K562 (cell line): ENCODE results near the gene MINPP1. TPM values are rescaled to one million over a fixed set of nuclear protein-coding genes. Genes with fewer than 3 reads are reported as not detected.

Experiments
- ATAC-seq: fragments of 200-7000 bp; cut with Tn5 transposase; 3 replicates; pipeline ENCODE4 v1.9.1; 2020; ENCODE audit warnings: moderate library complexity
- BruUV-seq: library from RNA; stranded (reverse); fragments of 400-500 nt; replicated peaks from 2 replicates; lab custom pipeline; 2021; lab: Mats Ljungman, UMichigan
- CTCF ChIA-PET: fragments of 300-600 bp; formaldehyde crosslinking; extraction: SDS; loops from one replicate; lab custom pipeline; 2021; ENCODE audit warnings: low intra/inter-chr PET ratio; lab: Yijun Ruan, JAX
- POLR2A ChIA-PET: fragments of 300-600, 350-650 bp; sonication (Branson Sonifier 250); formaldehyde crosslinking; extraction: SDS; loops from one replicate; lab custom pipeline; 2021; ENCODE audit warnings: antibody characterized with exemption, inconsistent platforms; lab: Yijun Ruan, JAX
- DNase-seq, 4 experiments: peaks; one replicate each; pipeline versions ENCODE4 v3.0.0 to v3.0.0-alpha.2; 2011 to 2018; ENCODE audit warnings: low spot score in 3 of 4, mixed read lengths in 3 of 4; ENCODE audit errors: extremely low read depth in 1 of 4
- FAIRE-seq: peaks from 2 replicates; lab custom pipeline; 2011; peaks lifted over from hg19 to GRCh38; lab: Jason Lieb, UNC
- H2AFZ ChIP-seq: 2 replicates; pipeline ENCODE4 v1.6.0; 2011; ENCODE audit warnings: low read depth, low read length, control low read depth, inconsistent platforms
- H3K27ac ChIP-seq: fragments of 200-600 bp; 3 replicates; pipeline ENCODE4 v1.8.0; 2011; ENCODE audit warnings: low read depth, mild to moderate bottlenecking, control low read depth, inconsistent platforms, low read length, moderate library complexity, mixed read lengths; ENCODE audit errors: extremely low read depth
- H3K27me3 ChIP-seq, 2 experiments: fragments of 300-600 bp in 1 of 2; 2 replicates in 1 of 2; 3 replicates in 1 of 2; pipeline versions ENCODE4 v1.6.0 to v1.8.0; 2011; ENCODE audit warnings: inconsistent platforms in 2 of 2, low read length in 2 of 2, mild to moderate bottlenecking in 1 of 2, mixed read lengths in 1 of 2, moderate library complexity in 1 of 2; ENCODE audit not compliant: control insufficient read depth in 2 of 2, insufficient read depth in 2 of 2
- H3K36me3 ChIP-seq: fragments of 300-600 bp; 3 replicates; pipeline ENCODE4 v1.8.0; 2011; ENCODE audit warnings: mild to moderate bottlenecking, low read length, inconsistent platforms; ENCODE audit not compliant: control insufficient read depth, insufficient read depth
- H3K4me1 ChIP-seq, 2 experiments: fragments of 200-600 bp in 1 of 2; replicated peaks in 1 of 2; 2 replicates in 1 of 2; 3 replicates in 1 of 2; pipeline versions ENCODE4 v1.5.1 to v1.8.0; 2011; ENCODE audit warnings: inconsistent platforms in 2 of 2, low read length in 2 of 2, mild to moderate bottlenecking in 1 of 2, mixed read lengths in 1 of 2, moderate library complexity in 1 of 2; ENCODE audit not compliant: control insufficient read depth in 2 of 2, insufficient read depth in 2 of 2
- H3K4me2 ChIP-seq: 2 replicates; pipeline ENCODE4 v1.6.1; 2011; ENCODE audit warnings: low read length, control low read depth, inconsistent platforms, mixed read lengths; ENCODE audit not compliant: insufficient read depth
- H3K4me3 ChIP-seq: fragments of 200-600 bp; sonication (generic), shearing (Covaris generic); 2 replicates; pipeline ENCODE4 v1.5.1; 2016; ENCODE audit warnings: control low read depth, inconsistent platforms
- H3K79me2 ChIP-seq: fragments of 200-600 bp; 3 replicates; pipeline ENCODE4 v1.8.0; 2011; ENCODE audit warnings: low read length, inconsistent platforms; ENCODE audit not compliant: control insufficient read depth, insufficient read depth
- H3K9ac ChIP-seq, 2 experiments: 2 replicates each; pipeline versions ENCODE4 v1.6.0 to v1.6.1; 2011; ENCODE audit warnings: low read depth in 2 of 2, low read length in 2 of 2, control low read depth in 1 of 2, inconsistent platforms in 1 of 2, mild to moderate bottlenecking in 1 of 2, mixed read lengths in 1 of 2; ENCODE audit not compliant: insufficient read depth in 1 of 2
- H3K9me1 ChIP-seq: one replicate; pipeline ENCODE4 v1.6.0; 2011; ENCODE audit warnings: inconsistent platforms, mild to moderate bottlenecking, low read length, moderate library complexity; ENCODE audit not compliant: control insufficient read depth, insufficient read depth
- H3K9me3 ChIP-seq: replicated peaks from 2 replicates; pipeline ENCODE4 v1.5.1; 2011; ENCODE audit warnings: low read depth, low read length, inconsistent platforms; ENCODE audit not compliant: control insufficient read depth, insufficient read depth
- H4K20me1 ChIP-seq: replicated peaks from 2 replicates; pipeline ENCODE4 v1.6.1; 2011; ENCODE audit warnings: low read length, inconsistent platforms, mixed read lengths; ENCODE audit not compliant: control insufficient read depth, insufficient read depth
- ARID3B ChIP-seq: fragments of 250-450 bp; sonication (Bioruptor Pico); IDR thresholded peaks from 2 replicates; pipeline ENCODE4 v1.4.0; 2020; ENCODE audit warnings: borderline replicate concordance
- CTBP1 ChIP-seq: fragments of 450-650 bp; IDR thresholded peaks from 2 replicates; pipeline ENCODE4 v1.6.1; 2016; ENCODE audit warnings: borderline replicate concordance
- HDAC8 ChIP-seq: fragments of 450-650 bp; IDR thresholded peaks from 2 replicates; pipeline ENCODE4 v1.6.1; 2016; ENCODE audit warnings: mild to moderate bottlenecking, missing genetic modification characterization, moderate library complexity, missing compliant biosample characterization
- JUN ChIP-seq, 2 experiments: sonication (generic) in 1 of 2; formaldehyde crosslinking in 1 of 2; IDR thresholded peaks; 2 replicates each; pipeline versions ENCODE4 v1.6.1 to v1.8.0; 2012 to 2022; ENCODE audit warnings: borderline replicate concordance in 2 of 2, mild to moderate bottlenecking in 2 of 2, improper control_type of control experiment in 1 of 2, low read depth in 1 of 2, low read length in 1 of 2, missing genetic modification reagents in 1 of 2
- MAFK ChIP-seq: IDR thresholded peaks from 2 replicates; pipeline ENCODE4 v1.6.1; 2011; ENCODE audit warnings: low read length, improper control_type of control experiment
- SMAD1 ChIP-seq: fragments of 150-350 bp; IDR thresholded peaks from 2 replicates; pipeline ENCODE4 v1.6.1; 2014; ENCODE audit warnings: low read length, low read depth; ENCODE audit not compliant: partially characterized antibody
- TRIM24 ChIP-seq, 2 experiments: fragments of 450-650 bp; IDR thresholded peaks; 2 replicates each; pipeline ENCODE4 v1.6.1; 2016
- WHSC1 ChIP-seq: IDR thresholded peaks from one replicate; pipeline ENCODE4 v1.6.1; 2012; ENCODE audit warnings: low read length, control low read depth, inconsistent platforms
- ZBTB11 ChIP-seq, 3 experiments: fragments of 200-800 bp in 1 of 3; fragments of 250-450 bp in 1 of 3; fragments of 450-650 bp in 1 of 3; sonication (Bioruptor Pico) in 1 of 3; sonication (Bioruptor generic) in 1 of 3; formaldehyde crosslinking in 1 of 3; IDR thresholded peaks; 2 replicates each; pipeline versions ENCODE4 v1.6.1 to v1.8.0; 2016 to 2022; ENCODE audit warnings: mild to moderate bottlenecking in 2 of 3, missing genetic modification characterization in 2 of 3, missing compliant biosample characterization in 1 of 3, moderate library complexity in 1 of 3
- ZNF518B ChIP-seq: fragments of 250-450 bp; sonication (Bioruptor Pico); IDR thresholded peaks from 2 replicates; pipeline ENCODE4 v1.5.0; 2021; ENCODE audit warnings: mild to moderate bottlenecking, moderate library complexity
- WGBS: fragments of 100-300 bp; shearing (Covaris generic); methylation state at CpG from one replicate; pipeline ENCODE4 v1.1.6; 2016; ENCODE audit warnings: low coverage, mixed read lengths; ENCODE audit not compliant: insufficient coverage; ENCODE audit errors: missing lambda C conversion rate; 5-methylcytosine and 5-hydroxymethylcytosine counted together
- in situ Hi-C: fragments of 300-500 bp; cut with MboI; formaldehyde crosslinking; loops from 4 replicates; pipeline ENCODE4 v1.15.0; 2018; ENCODE audit warnings: inconsistent platforms, mixed read lengths
- intact Hi-C: fragments of 100-400 bp; cut with micrococcal nuclease; formaldehyde crosslinking; loops from 2 replicates; pipeline ENCODE4 v1.14.2; 2022
- polyA plus RNA-seq, 8 experiments: library from polyadenylated mRNA; depleted of rRNA in 4 of 8; stranded (reverse) in 5 of 8; unstranded in 3 of 8; fragments of >200 nt; fragmentation: Nextera tagmentation in 2 of 8; fragmentation: Illumina TruSeq in 1 of 8; extraction: Ambion mirVana in 2 of 8; extraction: Trizol in 1 of 8; gene quantifications; 2 replicates each; pipeline versions ENCODE4 v1.2.1 to v1.2.3, GENCODE V29; 2011 to 2014; ENCODE audit warnings: inconsistent platforms in 1 of 8, missing spikeins in 1 of 8
- total RNA-seq, 7 experiments: library from RNA; depleted of rRNA in 6 of 7; stranded (reverse); fragments of >200 nt in 6 of 7; fragmentation: Illumina TruSeq in 2 of 7; extraction: Trizol in 2 of 7; gene quantifications; 2 replicates each; pipeline versions ENCODE4 v1.2.1 to v1.2.3, GENCODE V29; 2011 to 2021; ENCODE audit warnings: low replicate concordance in 1 of 7
- TF ChIP-seq, protein P1 (sequence below), 2 experiments: fragments of 200-800 bp in 1 of 2; sonication (Bioruptor generic) in 1 of 2; sonication (generic) in 1 of 2; formaldehyde crosslinking in 1 of 2; IDR thresholded peaks in 1 of 2; conservative IDR thresholded peaks in 1 of 2; 2 replicates each; pipeline versions ENCODE4 v1.5.0 to v1.6.1; 2016 to 2020; ENCODE audit warnings: missing compliant biosample characterization in 1 of 2, missing genetic modification characterization in 1 of 2, missing genetic modification reagents in 1 of 2

Gene MINPP1
- total and polyA plus RNA-seq, 9 of the 15 experiments (the other 6 are each of a cell fraction or from before 2014, with no cell fraction given), result 11.5 to 44.5 (median 27.1) TPM

GRCh38 chr10:87545783-87546182, 41.1 kb downstream of the MINPP1 start:
- Histone ChIP-seq H4K20me1 (no peaks in the 10 kb centered on the region; the same call in 1 of the 2 replicates), H3K27me3 (no peaks in the 10 kb centered on the region), H3K9me3 (no peaks in the 10 kb centered on the region), H3K4me1 (peaks cover 8 to 30% of the 10 kb centered on the region in 2 experiments; a peak in 4 of 5 replicates), H3K9ac (no peak overlapping the region), H3K79me2 (peaks cover 55% of the 10 kb centered on the region), H3K9me1 (no peaks in the 10 kb centered on the region), H3K36me3 (peaks cover 60% of the 10 kb centered on the region; the same call in 2 of the 3 replicates), H3K4me3 (no peak overlapping the region), H3K27ac (no peak overlapping the region), H2AFZ (no peak overlapping the region), H3K4me2 (no peak overlapping the region; the same call in 1 of the 2 replicates)
- no TSS peak for BruUV-seq
- in situ Hi-C loops, result no loop called here
- ChIA-PET POLR2A (no interaction called here), CTCF (no interaction called here)
- ATAC-seq, result no peak
- FAIRE-seq, result no peak
- intact Hi-C loops, result loop anchor here (5.0 kb wide), 1 partner anchor 107 kb away; no protein-coding TSS in a partner anchor
- no peak for DNase-seq
- 62% methylated on average over 5 of the region's 5 CpGs for WGBS
- no peak for TF ChIP-seq HDAC8 (tag)
- no peak for TF ChIP-seq ZBTB11 (CRISPR knock-in tag; IDR thresholded peaks at IDR 0.05)
- TF ChIP-seq SMAD1, result no peak
- no peak for TF ChIP-seq MAFK
- no peak for TF ChIP-seq TRIM24 (IDR thresholded peaks at IDR 0.05)
- TF ChIP-seq ZNF518B (CRISPR knock-in tag), result no peak
- TF ChIP-seq, protein P1, sequence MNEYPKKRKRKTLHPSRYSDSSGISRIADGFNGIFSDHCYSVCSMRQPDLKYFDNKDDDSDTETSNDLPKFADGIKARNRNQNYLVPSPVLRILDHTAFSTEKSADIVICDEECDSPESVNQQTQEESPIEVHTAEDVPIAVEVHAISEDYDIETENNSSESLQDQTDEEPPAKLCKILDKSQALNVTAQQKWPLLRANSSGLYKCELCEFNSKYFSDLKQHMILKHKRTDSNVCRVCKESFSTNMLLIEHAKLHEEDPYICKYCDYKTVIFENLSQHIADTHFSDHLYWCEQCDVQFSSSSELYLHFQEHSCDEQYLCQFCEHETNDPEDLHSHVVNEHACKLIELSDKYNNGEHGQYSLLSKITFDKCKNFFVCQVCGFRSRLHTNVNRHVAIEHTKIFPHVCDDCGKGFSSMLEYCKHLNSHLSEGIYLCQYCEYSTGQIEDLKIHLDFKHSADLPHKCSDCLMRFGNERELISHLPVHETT (CRISPR knock-in tag; conservative IDR thresholded peaks at IDR 0.05 in 1 of 2, IDR thresholded peaks at IDR 0.05 in 1 of 2), result no peak
- TF ChIP-seq ARID3B (CRISPR knock-in tag), result no peak
- no peak for TF ChIP-seq JUN (IDR thresholded peaks at IDR 0.05; ENCODE audit: borderline replicate concordance, low read depth, low read length)
- TF ChIP-seq JUN (CRISPR knock-in tag; IDR thresholded peaks at IDR 0.05; ENCODE audit: borderline replicate concordance), result no peak
- TF ChIP-seq WHSC1, result no peak
- no peak for TF ChIP-seq CTBP1
